ENCODE measurements around the gene DEGS2.

The DEGS2 gene

GRCh38 chr14:100146531-100147091 lies 12.8 kb downstream of the DEGS2 start:
- Mint-ChIP-seq H3K4me3 (no peak overlapping the region), H3K4me1 (peaks cover 7% of the 10 kb centered on the region), H3K27ac (no peak overlapping the region), H3K27me3 (ENCODE audit: low read depth) (peaks cover 4% of the 10 kb centered on the region), H3K9me3 (no peaks in the 10 kb centered on the region), H3K36me3 (ENCODE audit: low read depth) (no peaks in the 10 kb centered on the region)
- no peak for TF ChIP-seq CTCF (IDR thresholded peaks at IDR 0.05; ENCODE audit: unreplicated experiment in 3 of 3)

- Mint-ChIP-seq H3K4me3 (no peak overlapping the region), H3K27ac (no peak overlapping the region), H3K9me3 (no peaks in the 10 kb centered on the region), H3K36me3 (ENCODE audit: low read depth) (no peaks in the 10 kb centered on the region), H3K4me1 (peaks cover 7% of the 10 kb centered on the region), H3K27me3 (ENCODE audit: low read depth) (no peaks in the 10 kb centered on the region)
- TF ChIP-seq CTCF (IDR thresholded peaks at IDR 0.05; ENCODE audit: unreplicated experiment in 3 of 3): no peak
These were observed 13.6 kb downstream of the DEGS2 start for GRCh38 chr14:100145682-100146464.

GRCh38 chr14:100144996-100145646 lies 14.3 kb downstream of the DEGS2 start:
- H3K4me1 Mint-ChIP-seq: peaks cover 13% of the 10 kb centered on the region
- H3K27me3 Mint-ChIP-seq (ENCODE audit: low read depth): no peaks in the 10 kb centered on the region
- H3K4me3 Mint-ChIP-seq: no peak overlapping the region
- no peaks in the 10 kb centered on the region for H3K9me3 Mint-ChIP-seq
- no peak for TF ChIP-seq CTCF (IDR thresholded peaks at IDR 0.05; ENCODE audit: unreplicated experiment in 3 of 3)
- no peaks in the 10 kb centered on the region for H3K36me3 Mint-ChIP-seq (ENCODE audit: low read depth)
- H3K27ac Mint-ChIP-seq: no peak overlapping the region

- Mint-ChIP-seq H3K27ac (no peak overlapping the region), H3K4me3 (no peak overlapping the region), H3K27me3 (ENCODE audit: low read depth) (no peaks in the 10 kb centered on the region), H3K36me3 (ENCODE audit: low read depth) (peaks cover 1% of the 10 kb centered on the region), H3K9me3 (no peaks in the 10 kb centered on the region), H3K4me1 (peaks cover 13% of the 10 kb centered on the region)
- TF ChIP-seq CTCF (IDR thresholded peaks at IDR 0.05; ENCODE audit: unreplicated experiment in 3 of 3): no peak
These were observed 14.8 kb downstream of the DEGS2 start for GRCh38 chr14:100144645-100144995.

GRCh38 chr14:100143934-100144333 lies 15.5 kb downstream of the DEGS2 start:
- H3K27ac Mint-ChIP-seq: no peak overlapping the region

More at GRCh38 chr14:100143934-100144333, 15.5 kb downstream of the DEGS2 start:
- Mint-ChIP-seq H3K9me3 (no peaks in the 10 kb centered on the region), H3K36me3 (ENCODE audit: low read depth) (peaks cover 3% of the 10 kb centered on the region), H3K4me3 (no peak overlapping the region), H3K27me3 (ENCODE audit: low read depth) (no peaks in the 10 kb centered on the region), H3K4me1 (peaks cover 13% of the 10 kb centered on the region)
- TF ChIP-seq CTCF (IDR thresholded peaks at IDR 0.05; ENCODE audit: unreplicated experiment in 3 of 3): no peak

Measured in nephron (organoid).